ENCODE data around the gene YY1AP1.
A peak's percentile ranks its signal among the peaks of the same experiment; 100 is the strongest.
"Not testable (repeated sequence)": the region's sequence is repeated elsewhere in the genome, so short reads cannot be mapped to it uniquely, and the experiment has no call there.

The YY1AP1 gene

GRCh38 chr1:155688324-155689080, at the start of gene YY1AP1:
TSS of gene YY1AP1 (minus strand) at chr1:155688774. CDS start at chr1:155680436, 8,338 bp downstream.
- H3K9me3 ChIP-seq (ENCODE audit: low read length), result no peaks in the 10 kb centered on the region
- peak within 1 kb of the TSS; percentile 88 to 94 for H3K4me3 ChIP-seq (ENCODE audit: low read depth in 1 of 2, low read length in 2 of 2)
- H3K27ac ChIP-seq (ENCODE audit: low read depth, low read length), result peak within 1 kb of the TSS; percentile 100
- no peaks in the 10 kb centered on the region for H3K27me3 ChIP-seq (ENCODE audit: control insufficient read depth in 1 of 2, insufficient read depth in 2 of 2, low read length in 2 of 2)
- H3K9ac ChIP-seq (ENCODE audit: low read length), result peak within 1 kb of the TSS; percentile 78
- H3K36me3 ChIP-seq (ENCODE audit: insufficient read depth, low read length), result no peaks in the 10 kb centered on the region
- peaks cover 18% of the 10 kb centered on the region for H3K4me1 ChIP-seq (ENCODE audit: insufficient read depth, low read length)

GRCh38 chr1:155729031-155729898, 40.7 kb upstream of the YY1AP1 start:
- H3K36me3 ChIP-seq (ENCODE audit: insufficient read depth, low read length), result peaks cover 16% of the 10 kb centered on the region
- no peaks in the 10 kb centered on the region for H3K4me1 ChIP-seq (ENCODE audit: insufficient read depth, low read length)
- no peaks in the 10 kb centered on the region for H3K27me3 ChIP-seq (ENCODE audit: control insufficient read depth in 1 of 2, insufficient read depth in 2 of 2, low read length in 2 of 2)
- no peaks in the 10 kb centered on the region for H3K9me3 ChIP-seq (ENCODE audit: low read length)
- H3K4me3 ChIP-seq (ENCODE audit: low read depth in 1 of 2, low read length in 2 of 2), result no peak overlapping the region
- no peak overlapping the region for H3K9ac ChIP-seq (ENCODE audit: low read length)
- no peak overlapping the region for H3K27ac ChIP-seq (ENCODE audit: low read depth, low read length)

- no peaks in the 10 kb centered on the region for H3K4me1 ChIP-seq (ENCODE audit: insufficient read depth, low read length)
- H3K9me3 ChIP-seq (ENCODE audit: low read length), result no peaks in the 10 kb centered on the region
- H3K4me3 ChIP-seq (ENCODE audit: low read depth in 1 of 2, low read length in 2 of 2), result no peak overlapping the region
- no peak overlapping the region for H3K27ac ChIP-seq (ENCODE audit: low read depth, low read length)
- H3K9ac ChIP-seq (ENCODE audit: low read length), result no peak overlapping the region
- no peaks in the 10 kb centered on the region for H3K27me3 ChIP-seq (ENCODE audit: control insufficient read depth in 1 of 2, insufficient read depth in 2 of 2, low read length in 2 of 2)
- peaks cover 6% of the 10 kb centered on the region for H3K36me3 ChIP-seq (ENCODE audit: insufficient read depth, low read length)
These were observed 36.6 kb upstream of the YY1AP1 start for GRCh38 chr1:155725142-155725541.

- no peaks in the 10 kb centered on the region for H3K9me3 ChIP-seq (ENCODE audit: low read length)
- H3K27ac ChIP-seq (ENCODE audit: low read depth, low read length), result no peak overlapping the region
- no peak overlapping the region for H3K9ac ChIP-seq (ENCODE audit: low read length)
- H3K4me1 ChIP-seq (ENCODE audit: insufficient read depth, low read length), result no peaks in the 10 kb centered on the region
- H3K4me3 ChIP-seq (ENCODE audit: low read depth in 1 of 2, low read length in 2 of 2), result no peak overlapping the region
- no peaks in the 10 kb centered on the region for H3K36me3 ChIP-seq (ENCODE audit: insufficient read depth, low read length)
- no peaks in the 10 kb centered on the region for H3K27me3 ChIP-seq (ENCODE audit: control insufficient read depth in 1 of 2, insufficient read depth in 2 of 2, low read length in 2 of 2)
These were observed 31.1 kb upstream of the YY1AP1 start for GRCh38 chr1:155719703-155720102.

- H3K4me1 ChIP-seq (ENCODE audit: insufficient read depth, low read length); H3K27me3 ChIP-seq (ENCODE audit: control insufficient read depth in 1 of 2, insufficient read depth in 2 of 2, low read length in 2 of 2); H3K4me3 ChIP-seq (ENCODE audit: low read depth in 1 of 2, low read length in 2 of 2); H3K36me3 ChIP-seq (ENCODE audit: insufficient read depth, low read length); H3K27ac ChIP-seq (ENCODE audit: low read depth, low read length); H3K9ac ChIP-seq (ENCODE audit: low read length); H3K9me3 ChIP-seq (ENCODE audit: low read length): not testable (repeated sequence)
These were observed 30.0 kb upstream of the YY1AP1 start for GRCh38 chr1:155718524-155719115.

- Histone ChIP-seq H3K9ac (ENCODE audit: low read length) (no peak overlapping the region), H3K36me3 (ENCODE audit: insufficient read depth, low read length) (no peaks in the 10 kb centered on the region), H3K27me3 (ENCODE audit: control insufficient read depth in 1 of 2, insufficient read depth in 2 of 2, low read length in 2 of 2) (no peaks in the 10 kb centered on the region)
These were observed 28.5 kb upstream of the YY1AP1 start for GRCh38 chr1:155717041-155717440.

GRCh38 chr1:155715777-155716176, 27.2 kb upstream of the YY1AP1 start:
- H3K27me3 ChIP-seq (ENCODE audit: control insufficient read depth in 1 of 2, insufficient read depth in 2 of 2, low read length in 2 of 2), result no peaks in the 10 kb centered on the region
- no peak overlapping the region for H3K4me3 ChIP-seq (ENCODE audit: low read depth in 1 of 2, low read length in 2 of 2)
- H3K9ac ChIP-seq (ENCODE audit: low read length), result no peak overlapping the region
- no peaks in the 10 kb centered on the region for H3K4me1 ChIP-seq (ENCODE audit: insufficient read depth, low read length)
- no peaks in the 10 kb centered on the region for H3K36me3 ChIP-seq (ENCODE audit: insufficient read depth, low read length)
- H3K27ac ChIP-seq (ENCODE audit: low read depth, low read length), result no peak overlapping the region
- no peaks in the 10 kb centered on the region for H3K9me3 ChIP-seq (ENCODE audit: low read length)

More at GRCh38 chr1:155717041-155717440, 28.5 kb upstream of the YY1AP1 start:
- no peak overlapping the region for H3K4me3 ChIP-seq (ENCODE audit: low read depth in 1 of 2, low read length in 2 of 2)
- no peaks in the 10 kb centered on the region for H3K4me1 ChIP-seq (ENCODE audit: insufficient read depth, low read length)
- H3K27ac ChIP-seq (ENCODE audit: low read depth, low read length), result no peak overlapping the region
- H3K9me3 ChIP-seq (ENCODE audit: low read length), result no peaks in the 10 kb centered on the region

GRCh38 chr1:155715056-155715455, 26.5 kb upstream of the YY1AP1 start:
- H3K27ac ChIP-seq (ENCODE audit: low read depth, low read length); H3K27me3 ChIP-seq (ENCODE audit: control insufficient read depth in 1 of 2, insufficient read depth in 2 of 2, low read length in 2 of 2); H3K9me3 ChIP-seq (ENCODE audit: low read length); H3K9ac ChIP-seq (ENCODE audit: low read length); H3K4me3 ChIP-seq (ENCODE audit: low read depth in 1 of 2, low read length in 2 of 2); H3K4me1 ChIP-seq (ENCODE audit: insufficient read depth, low read length); H3K36me3 ChIP-seq (ENCODE audit: insufficient read depth, low read length): not testable (repeated sequence)

GRCh38 chr1:155713075-155713474, 24.5 kb upstream of the YY1AP1 start:
- Histone ChIP-seq H3K36me3 (ENCODE audit: insufficient read depth, low read length) (no peaks in the 10 kb centered on the region), H3K27ac (ENCODE audit: low read depth, low read length) (no peak overlapping the region), H3K27me3 (ENCODE audit: control insufficient read depth in 1 of 2, insufficient read depth in 2 of 2, low read length in 2 of 2) (no peaks in the 10 kb centered on the region), H3K4me1 (ENCODE audit: insufficient read depth, low read length) (no peaks in the 10 kb centered on the region), H3K9ac (ENCODE audit: low read length) (no peak overlapping the region), H3K4me3 (ENCODE audit: low read depth in 1 of 2, low read length in 2 of 2) (no peak overlapping the region), H3K9me3 (ENCODE audit: low read length) (no peaks in the 10 kb centered on the region)

GRCh38 chr1:155712636-155713035, 24.1 kb upstream of the YY1AP1 start:
- H3K36me3 ChIP-seq (ENCODE audit: insufficient read depth, low read length); H3K27me3 ChIP-seq (ENCODE audit: control insufficient read depth in 1 of 2, insufficient read depth in 2 of 2, low read length in 2 of 2); H3K9ac ChIP-seq (ENCODE audit: low read length): not testable (repeated sequence)

GRCh38 chr1:155711457-155711856, 22.9 kb upstream of the YY1AP1 start:
- H3K27me3 ChIP-seq (ENCODE audit: control insufficient read depth in 1 of 2, insufficient read depth in 2 of 2, low read length in 2 of 2); H3K4me1 ChIP-seq (ENCODE audit: insufficient read depth, low read length); H3K27ac ChIP-seq (ENCODE audit: low read depth, low read length); H3K4me3 ChIP-seq (ENCODE audit: low read depth in 1 of 2, low read length in 2 of 2); H3K36me3 ChIP-seq (ENCODE audit: insufficient read depth, low read length); H3K9me3 ChIP-seq (ENCODE audit: low read length); H3K9ac ChIP-seq (ENCODE audit: low read length): not testable (repeated sequence)

More at GRCh38 chr1:155712636-155713035, 24.1 kb upstream of the YY1AP1 start:
- not testable (repeated sequence) for H3K27ac ChIP-seq (ENCODE audit: low read depth, low read length); H3K4me3 ChIP-seq (ENCODE audit: low read depth in 1 of 2, low read length in 2 of 2); H3K4me1 ChIP-seq (ENCODE audit: insufficient read depth, low read length); H3K9me3 ChIP-seq (ENCODE audit: low read length)
